ENCODE data around the gene DNAJB9. TPM values are rescaled to one million over a fixed set of nuclear protein-coding genes. Genes with fewer than 3 reads are reported as not detected.

Gene DNAJB9
- total and polyA plus RNA-seq, 10 of the 15 experiments (the other 5 are each of a cell fraction or from before 2014, with no cell fraction given) = 4.5 to 20.9 (median 8.8) TPM

- POLR2A ChIA-PET = no interaction called here
- intact Hi-C loops (cut with micrococcal nuclease; ENCODE audit: unreplicated experiment) (loop anchor here (10.0 kb wide), 1 partner anchor 1835 kb away; no protein-coding TSS in a partner anchor), in situ Hi-C loops (cut with MboI) (no loop called here)
- H3K27me3 ChIP-seq (replicated peaks in 1 of 2; ENCODE audit: control insufficient read depth in 2 of 2, insufficient read depth in 2 of 2, low read length in 1 of 2) = peaks cover 0 to 4% of the 10 kb centered on the region in 2 experiments; a peak in 2 of 4 replicates
- CTCF ChIA-PET = interaction anchor here (0.8 to 1.4 kb wide), 4 partner anchors 9 to 196 kb away, joined by 3 to 5 read pairs (median 3); no protein-coding TSS in a partner anchor
- ATAC-seq (no peak), FAIRE-seq (no peak), DNase-seq (ENCODE audit: low read depth, low spot score) (no peak)
- WGBS (ENCODE audit: insufficient coverage, insufficient replicate concordance, low lambda C conversion rate, missing lambda C conversion rate) = 24% methylated on average over 2 of the region's 2 CpGs
- TF ChIP-seq TCF12 (IDR thresholded peaks at IDR 0.05; ENCODE audit: low read depth, low read length) = no peak
- TF ChIP-seq SRF (IDR thresholded peaks at IDR 0.05; ENCODE audit: low read depth in 2 of 2, low read length in 2 of 2) = no peak
- H3K4me3 ChIP-seq = no peak overlapping the region
- H3K4me1 ChIP-seq (ENCODE audit: control insufficient read depth, insufficient read depth, low read length) = no peaks in the 10 kb centered on the region
- RAD21 ChIA-PET (ENCODE audit: unreplicated experiment) = no interaction called here
- no peak overlapping the region for H3K9ac ChIP-seq (ENCODE audit: control insufficient read depth, insufficient read depth, low read length)
- no peaks in the 10 kb centered on the region for H4K20me1 ChIP-seq (ENCODE audit: control insufficient read depth, insufficient read depth)
- H3K27ac ChIP-seq (ENCODE audit: control insufficient read depth, insufficient read depth) = no peak overlapping the region
- SMC1A ChIA-PET (ENCODE audit: uncharacterized antibody, unreplicated experiment) = interaction anchor here (1.0 to 1.8 kb wide), 2 partner anchors 9 to 79 kb away, joined by 3 to 7 read pairs; no protein-coding TSS in a partner anchor
- no peak overlapping the region for H3K4me2 ChIP-seq (ENCODE audit: control insufficient read depth, insufficient read depth)
- H3K79me2 ChIP-seq (ENCODE audit: control insufficient read depth, insufficient read depth, low read length) = no peaks in the 10 kb centered on the region
- no peak overlapping the region for H2AFZ ChIP-seq (ENCODE audit: control insufficient read depth, low read depth, low read length)
- H3K36me3 ChIP-seq (ENCODE audit: control insufficient read depth in 2 of 2, insufficient read depth in 2 of 2, low read length in 1 of 2) = no peaks in the 10 kb centered on the region
- BruUV-seq (replicated peaks) = no TSS peak
- H3K9me3 ChIP-seq (replicated peaks; ENCODE audit: control insufficient read depth, insufficient read depth, low read length) = no peaks in the 10 kb centered on the region
Measured at GRCh38 chr7:108609643-108610042, 40.0 kb downstream of the DNAJB9 start.

GRCh38 chr7:108611268-108611667 is 41.6 kb downstream of the DNAJB9 start:
- H3K4me3 ChIP-seq = no peak overlapping the region
- intact Hi-C loops (cut with micrococcal nuclease; ENCODE audit: unreplicated experiment) (loop anchor here (10.0 kb wide), 1 partner anchor 1834 kb away; no protein-coding TSS in a partner anchor), in situ Hi-C loops (cut with MboI) (no loop called here)
- no peaks in the 10 kb centered on the region for H4K20me1 ChIP-seq (ENCODE audit: control insufficient read depth, insufficient read depth)
- no TSS peak for BruUV-seq (replicated peaks)
- no peak for DNase-seq (ENCODE audit: low read depth, low spot score)
- H3K79me2 ChIP-seq (ENCODE audit: control insufficient read depth, insufficient read depth, low read length) = no peaks in the 10 kb centered on the region
- POLR2A ChIA-PET = no interaction called here
- CTCF ChIA-PET = interaction anchor here (0.8 kb wide), 1 partner anchor 261 kb away, joined by 3 read pairs; no protein-coding TSS in a partner anchor
- no peak for ATAC-seq
- no peak for FAIRE-seq
- no peaks in the 10 kb centered on the region for H3K9me3 ChIP-seq (replicated peaks; ENCODE audit: control insufficient read depth, insufficient read depth, low read length)
- H3K9ac ChIP-seq (ENCODE audit: control insufficient read depth, insufficient read depth, low read length) = no peak overlapping the region
- no peak overlapping the region for H2AFZ ChIP-seq (ENCODE audit: control insufficient read depth, low read depth, low read length)
- H3K27me3 ChIP-seq (replicated peaks in 1 of 2; ENCODE audit: control insufficient read depth in 2 of 2, insufficient read depth in 2 of 2, low read length in 1 of 2) = peaks cover 0 to 4% of the 10 kb centered on the region in 2 experiments; a peak in 1 of 4 replicates
- H3K4me2 ChIP-seq (ENCODE audit: control insufficient read depth, insufficient read depth) = no peak overlapping the region
- no peaks in the 10 kb centered on the region for H3K4me1 ChIP-seq (ENCODE audit: control insufficient read depth, insufficient read depth, low read length)
- no peak overlapping the region for H3K27ac ChIP-seq (ENCODE audit: control insufficient read depth, insufficient read depth)
- no peaks in the 10 kb centered on the region for H3K36me3 ChIP-seq (ENCODE audit: control insufficient read depth in 2 of 2, insufficient read depth in 2 of 2, low read length in 1 of 2)
- RAD21 ChIA-PET (ENCODE audit: unreplicated experiment) = interaction anchor here (1.0 kb wide), 1 partner anchor 107 kb away, joined by 3 read pairs; no protein-coding TSS in a partner anchor
- WGBS (ENCODE audit: insufficient coverage, insufficient replicate concordance, low lambda C conversion rate, missing lambda C conversion rate) = 27% methylated on average over 4 of the region's 4 CpGs
- SMC1A ChIA-PET (ENCODE audit: uncharacterized antibody, unreplicated experiment) = interaction anchor here (0.7 to 2.0 kb wide), 4 partner anchors 14 to 63 kb away, joined by 3 to 6 read pairs (median 3); no protein-coding TSS in a partner anchor
- TF ChIP-seq SUPT20H (IDR thresholded peaks at IDR 0.05; ENCODE audit: borderline replicate concordance, control insufficient read depth, low read depth, low read length) (no peak), STAT3 (IDR thresholded peaks at IDR 0.05; ENCODE audit: low read depth, low read length) (no peak), ZBED1 (IDR thresholded peaks at IDR 0.05; ENCODE audit: borderline replicate concordance) (no peak), RELB (IDR thresholded peaks at IDR 0.05; ENCODE audit: low read depth) (no peak), ETV6 (conservative IDR thresholded peaks at IDR 0.05 in 1 of 2, IDR thresholded peaks at IDR 0.05 in 1 of 2; ENCODE audit: borderline replicate concordance in 1 of 2, low read depth in 1 of 2) (no peak), ASH2L (IDR thresholded peaks at IDR 0.05; ENCODE audit: borderline replicate concordance, low read depth) (no peak), POLR2A (IDR thresholded peaks at IDR 0.05; ENCODE audit: low read depth, low read length) (no peak), SMARCA5 (IDR thresholded peaks at IDR 0.05) (no peak), MTA3 (IDR thresholded peaks at IDR 0.05; ENCODE audit: borderline replicate concordance, low read length) (no peak), ATF3 (IDR thresholded peaks at IDR 0.05; ENCODE audit: borderline replicate concordance, extremely low read depth, low read depth, low read length) (no peak), HDAC2 (IDR thresholded peaks at IDR 0.05) (no peak), SPI1 (IDR thresholded peaks at IDR 0.05; ENCODE audit: borderline replicate concordance, insufficient read depth, low read depth, low read length) (no peak), USF2 (IDR thresholded peaks at IDR 0.05; ENCODE audit: borderline replicate concordance, low read depth, low read length) (no peak), RBBP5 (conservative IDR thresholded peaks at IDR 0.05) (no peak)
